Measurements from ENCODE around the gene MIP. TPM values are rescaled to one million over a fixed set of nuclear protein-coding genes. Genes with fewer than 3 reads are reported as not detected.

Gene MIP
- total RNA-seq, 1 experiment from 2014 or later, result not detected

DNA sequence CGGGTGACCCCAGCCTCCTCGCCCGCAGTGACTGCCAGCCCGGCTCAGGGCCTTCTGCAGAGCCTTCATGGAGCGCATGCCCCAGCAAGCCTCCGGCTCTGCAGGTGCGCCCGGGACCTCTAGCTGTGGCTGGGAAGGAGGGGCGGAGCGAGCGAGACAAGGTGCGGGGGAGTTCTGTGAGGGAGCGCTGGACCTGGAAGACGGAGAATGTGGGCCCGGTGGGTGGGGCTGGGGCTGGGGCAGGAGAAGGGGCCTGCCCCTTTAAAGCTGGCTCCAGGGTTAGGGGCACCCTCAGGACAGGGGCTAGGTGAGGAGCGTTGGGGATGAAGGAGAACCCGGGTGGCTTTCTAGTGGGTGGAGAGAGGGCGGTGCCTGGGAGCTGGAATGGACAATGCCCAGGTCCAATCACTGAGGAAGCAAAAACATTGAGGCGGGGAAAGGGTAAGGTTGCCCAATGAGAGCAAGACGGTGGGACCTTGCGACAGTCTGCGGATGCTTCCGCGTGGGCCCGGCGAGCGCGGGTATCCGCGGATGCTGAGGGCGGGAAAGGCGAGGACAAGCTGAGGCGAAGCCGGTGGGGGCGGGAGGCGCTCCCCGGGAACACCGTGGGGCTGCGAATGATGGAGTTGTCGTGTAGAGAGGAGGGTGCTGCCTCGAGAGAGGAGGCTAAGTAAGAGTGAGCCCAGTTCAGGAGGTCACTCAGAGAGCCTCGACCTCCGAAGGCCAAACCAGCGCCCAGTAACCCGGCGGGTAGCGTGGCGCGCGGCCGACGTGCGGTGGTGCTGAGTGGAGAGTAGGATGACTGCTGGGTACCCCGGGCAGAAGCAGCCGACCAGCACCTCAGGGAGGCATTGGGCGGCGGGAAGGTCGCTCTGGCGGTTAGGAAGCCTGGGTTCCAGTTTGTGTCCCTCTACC, 33.8 kb upstream of the MIP start, which contains the start of gene GLS2:
TSS of gene GLS2 (minus strand) at position 121 of the 915 bp plus-strand sequence. CDS start at position 78, 43 bp downstream.
- Histone ChIP-seq H3K27me3 (replicated peaks; ENCODE audit: insufficient read depth, low read depth, low read length, poor library complexity) (peaks cover 30% of the 10 kb centered on the region), H3K4me1 (ENCODE audit: insufficient read depth, low read length, poor library complexity, severe bottlenecking) (peaks cover 15% of the 10 kb centered on the region), H3K27ac (ENCODE audit: low read depth, low read length, poor library complexity, severe bottlenecking) (no peak within 1 kb of the TSS), H3K36me3 (ENCODE audit: insufficient read depth, low read length, poor library complexity, severe bottlenecking) (no peaks in the 10 kb centered on the region), H3K4me3 (ENCODE audit: low read depth, low read length, poor library complexity, severe bottlenecking) (peak within 1 kb of the TSS; percentile 53), H3K9me3 (ENCODE audit: low read depth, low read length, poor library complexity, severe bottlenecking) (no peaks in the 10 kb centered on the region)
- TF ChIP-seq, protein P1, sequence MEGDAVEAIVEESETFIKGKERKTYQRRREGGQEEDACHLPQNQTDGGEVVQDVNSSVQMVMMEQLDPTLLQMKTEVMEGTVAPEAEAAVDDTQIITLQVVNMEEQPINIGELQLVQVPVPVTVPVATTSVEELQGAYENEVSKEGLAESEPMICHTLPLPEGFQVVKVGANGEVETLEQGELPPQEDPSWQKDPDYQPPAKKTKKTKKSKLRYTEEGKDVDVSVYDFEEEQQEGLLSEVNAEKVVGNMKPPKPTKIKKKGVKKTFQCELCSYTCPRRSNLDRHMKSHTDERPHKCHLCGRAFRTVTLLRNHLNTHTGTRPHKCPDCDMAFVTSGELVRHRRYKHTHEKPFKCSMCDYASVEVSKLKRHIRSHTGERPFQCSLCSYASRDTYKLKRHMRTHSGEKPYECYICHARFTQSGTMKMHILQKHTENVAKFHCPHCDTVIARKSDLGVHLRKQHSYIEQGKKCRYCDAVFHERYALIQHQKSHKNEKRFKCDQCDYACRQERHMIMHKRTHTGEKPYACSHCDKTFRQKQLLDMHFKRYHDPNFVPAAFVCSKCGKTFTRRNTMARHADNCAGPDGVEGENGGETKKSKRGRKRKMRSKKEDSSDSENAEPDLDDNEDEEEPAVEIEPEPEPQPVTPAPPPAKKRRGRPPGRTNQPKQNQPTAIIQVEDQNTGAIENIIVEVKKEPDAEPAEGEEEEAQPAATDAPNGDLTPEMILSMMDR (conservative IDR thresholded peaks at IDR 0.05; ENCODE audit: low read depth, low read length), result no peak
- TF ChIP-seq EZH2 (IDR thresholded peaks at IDR 0.05; ENCODE audit: borderline replicate concordance, low read depth, low read length, poor library complexity, severe bottlenecking), result no peak
- POLR2A ChIA-PET (ENCODE audit: low non-redundant PET), result interaction anchor here (0.6 kb wide), 1 partner anchor 14 kb away, joined by 3 read pairs; no protein-coding TSS in a partner anchor
- intact Hi-C loops (cut with micrococcal nuclease; ENCODE audit: unreplicated experiment), result no loop called here
- no TSS peak for BruUV-seq (replicated peaks)
- CTCF ChIA-PET, result interaction anchor here (0.6 kb wide), 1 partner anchor 16 kb away, joined by 3 read pairs; no protein-coding TSS in a partner anchor
- DNase-seq (ENCODE audit: low spot score), result peak; percentile 83

DNA sequence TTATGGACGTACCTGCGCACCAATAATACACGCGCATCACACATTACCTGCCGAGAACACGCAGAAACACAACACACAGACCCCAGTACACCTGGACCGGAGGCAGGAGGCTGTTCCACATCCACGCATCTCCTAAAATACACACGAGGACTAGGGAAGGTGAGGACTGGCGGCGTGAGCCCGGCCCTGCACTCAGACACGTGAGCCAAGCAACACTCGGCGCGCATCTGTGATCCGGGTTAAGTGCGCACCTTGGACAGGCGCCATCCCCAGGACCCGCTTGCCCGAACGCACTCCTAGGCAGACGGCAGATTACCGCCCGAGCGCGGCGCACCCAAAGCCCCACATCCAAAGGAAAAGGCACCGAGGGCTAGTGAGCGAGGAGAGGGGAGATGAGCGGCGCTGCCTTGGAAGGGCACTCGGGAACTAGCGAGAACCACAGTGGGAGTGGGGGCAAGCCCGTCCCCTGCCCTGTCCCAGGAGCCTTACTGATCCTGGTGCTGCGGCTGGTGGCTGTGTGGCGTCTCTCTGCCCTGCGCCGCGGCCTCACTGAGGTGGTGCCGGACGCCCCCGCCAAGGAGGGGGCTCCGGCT, 33.1 kb upstream of the MIP start:
- BruUV-seq (replicated peaks), result no TSS peak
- Histone ChIP-seq H3K4me1 (ENCODE audit: insufficient read depth, low read length, poor library complexity, severe bottlenecking) (peaks cover 12% of the 10 kb centered on the region), H3K36me3 (ENCODE audit: insufficient read depth, low read length, poor library complexity, severe bottlenecking) (no peaks in the 10 kb centered on the region), H3K27ac (ENCODE audit: low read depth, low read length, poor library complexity, severe bottlenecking) (no peak overlapping the region), H3K4me3 (ENCODE audit: low read depth, low read length, poor library complexity, severe bottlenecking) (peak overlapping the region; percentile 53), H3K9me3 (ENCODE audit: low read depth, low read length, poor library complexity, severe bottlenecking) (no peaks in the 10 kb centered on the region), H3K27me3 (replicated peaks; ENCODE audit: insufficient read depth, low read depth, low read length, poor library complexity) (peaks cover 25% of the 10 kb centered on the region)
- intact Hi-C loops (cut with micrococcal nuclease; ENCODE audit: unreplicated experiment), result no loop called here
- ChIA-PET POLR2A (ENCODE audit: low non-redundant PET) (no interaction called here), CTCF (interaction anchor here (0.6 kb wide), 1 partner anchor 17 kb away, joined by 3 read pairs; no protein-coding TSS in a partner anchor)
- DNase-seq (ENCODE audit: low spot score), result peak; percentile 25
- no peak for TF ChIP-seq EZH2 (IDR thresholded peaks at IDR 0.05; ENCODE audit: borderline replicate concordance, low read depth, low read length, poor library complexity, severe bottlenecking)
- TF ChIP-seq, protein P1 (conservative IDR thresholded peaks at IDR 0.05; ENCODE audit: low read depth, low read length), result no peak

DNA sequence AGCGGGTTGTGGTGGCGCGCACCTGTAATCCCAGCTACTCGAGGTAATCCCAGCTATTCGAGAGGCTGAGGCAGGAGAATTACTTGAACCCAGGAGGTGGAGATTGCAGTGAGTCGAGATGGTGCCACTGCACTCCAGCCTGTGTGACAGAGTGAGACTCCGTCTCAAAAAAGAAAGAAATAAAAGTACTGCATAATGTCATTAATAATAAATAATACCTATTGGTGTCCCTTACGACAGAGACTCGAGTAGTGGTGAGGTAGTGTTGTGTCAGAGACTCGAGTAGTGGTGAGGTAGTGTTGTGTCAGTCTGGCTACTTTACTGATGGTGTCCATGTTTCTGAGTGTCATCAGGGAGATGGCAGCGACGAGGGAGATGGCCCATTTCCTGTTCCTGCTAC, 32.2 kb upstream of the MIP start:
- no peak overlapping the region for H3K27ac ChIP-seq (ENCODE audit: low read depth, low read length, poor library complexity, severe bottlenecking)
- BruUV-seq (replicated peaks), result no TSS peak
- H3K9me3 ChIP-seq (ENCODE audit: low read depth, low read length, poor library complexity, severe bottlenecking), result no peaks in the 10 kb centered on the region
- H3K4me3 ChIP-seq (ENCODE audit: low read depth, low read length, poor library complexity, severe bottlenecking), result no peak overlapping the region
- CTCF ChIA-PET, result no interaction called here
- intact Hi-C loops (cut with micrococcal nuclease; ENCODE audit: unreplicated experiment), result no loop called here
- no peaks in the 10 kb centered on the region for H3K36me3 ChIP-seq (ENCODE audit: insufficient read depth, low read length, poor library complexity, severe bottlenecking)
- TF ChIP-seq EZH2 (IDR thresholded peaks at IDR 0.05; ENCODE audit: borderline replicate concordance, low read depth, low read length, poor library complexity, severe bottlenecking), result no peak
- TF ChIP-seq, protein P1 (conservative IDR thresholded peaks at IDR 0.05; ENCODE audit: low read depth, low read length), result no peak
- POLR2A ChIA-PET (ENCODE audit: low non-redundant PET), result no interaction called here
- peaks cover 12% of the 10 kb centered on the region for H3K4me1 ChIP-seq (ENCODE audit: insufficient read depth, low read length, poor library complexity, severe bottlenecking)
- DNase-seq (ENCODE audit: low spot score), result no peak
- H3K27me3 ChIP-seq (replicated peaks; ENCODE audit: insufficient read depth, low read depth, low read length, poor library complexity), result peaks cover 21% of the 10 kb centered on the region
